Activated T-helper 1 cell treated with Interleukin-2 at 50 U/mL for 16 hours (primary cell): ENCODE measurements around the gene ZNF28.
"Not testable (repeated sequence)": the region's sequence is repeated elsewhere in the genome, so short reads cannot be mapped to it uniquely, and the experiment has no call there.

ENCODE experiments used
- DNase-seq: peaks from one replicate; pipeline ENCODE4 v3.0.0-alpha.2; 2020; ENCODE audit warnings: low read depth

Gene ZNF28

DNA sequence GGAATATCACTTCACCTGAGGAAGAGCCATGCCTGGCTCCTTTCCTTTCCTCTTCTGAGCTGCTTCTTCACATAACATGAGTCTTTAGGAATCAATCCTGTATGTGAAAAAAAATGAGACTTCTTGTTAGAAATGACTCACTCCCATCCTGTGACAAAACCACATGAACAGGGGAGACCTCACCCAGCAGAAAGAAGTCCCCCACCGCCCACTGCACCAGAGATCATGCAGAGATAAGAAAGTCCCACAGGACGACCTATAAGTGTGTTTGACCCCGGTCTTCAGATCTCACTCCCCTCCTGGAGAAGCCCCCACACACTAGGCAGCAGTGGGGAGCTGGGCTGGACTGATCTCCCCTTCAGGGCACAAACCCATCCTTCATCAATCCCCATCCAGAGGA, 42.6 kb downstream of the ZNF28 start:
- no peak for DNase-seq

DNA sequence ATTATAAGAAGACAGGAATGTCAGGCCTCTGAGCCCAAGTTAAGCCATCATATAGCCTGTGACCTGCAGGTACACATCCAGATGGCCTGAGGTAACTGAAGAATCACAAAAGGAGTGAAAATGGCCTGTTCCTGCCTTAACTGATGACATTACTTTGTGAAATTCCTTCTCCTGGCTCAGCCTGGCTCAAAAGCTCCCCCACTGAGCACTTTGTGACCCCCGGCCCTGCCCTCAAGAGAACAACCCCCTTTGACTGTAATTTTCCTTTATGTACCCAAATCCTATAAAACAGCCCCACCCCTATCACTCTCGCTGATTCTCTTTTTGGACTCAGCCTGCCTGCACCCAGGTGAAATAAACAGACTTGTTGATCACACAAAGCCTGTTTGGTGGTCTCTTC, 65.0 kb downstream of the ZNF28 start:
- DNase-seq = not testable (repeated sequence)

DNA sequence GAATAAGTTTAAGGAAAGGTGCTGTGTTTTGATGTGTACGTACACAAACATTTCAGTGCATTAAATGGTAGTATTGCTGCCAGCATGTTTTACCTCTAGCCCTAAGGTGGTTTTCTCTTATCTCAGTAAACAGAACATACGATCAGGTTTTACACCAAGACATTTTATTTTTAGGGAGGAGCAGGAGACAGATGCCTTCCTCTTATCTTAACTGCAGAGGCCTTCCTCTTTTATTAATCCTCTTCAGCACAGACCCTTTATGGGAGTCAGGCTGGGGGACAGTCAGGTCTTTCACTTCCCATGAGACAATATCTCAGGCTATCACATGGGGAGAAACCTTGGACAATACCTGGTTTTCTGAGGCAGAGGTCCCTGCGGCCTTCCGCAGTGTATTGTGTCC, 71.7 kb downstream of the ZNF28 start:
- no peak for DNase-seq

DNA sequence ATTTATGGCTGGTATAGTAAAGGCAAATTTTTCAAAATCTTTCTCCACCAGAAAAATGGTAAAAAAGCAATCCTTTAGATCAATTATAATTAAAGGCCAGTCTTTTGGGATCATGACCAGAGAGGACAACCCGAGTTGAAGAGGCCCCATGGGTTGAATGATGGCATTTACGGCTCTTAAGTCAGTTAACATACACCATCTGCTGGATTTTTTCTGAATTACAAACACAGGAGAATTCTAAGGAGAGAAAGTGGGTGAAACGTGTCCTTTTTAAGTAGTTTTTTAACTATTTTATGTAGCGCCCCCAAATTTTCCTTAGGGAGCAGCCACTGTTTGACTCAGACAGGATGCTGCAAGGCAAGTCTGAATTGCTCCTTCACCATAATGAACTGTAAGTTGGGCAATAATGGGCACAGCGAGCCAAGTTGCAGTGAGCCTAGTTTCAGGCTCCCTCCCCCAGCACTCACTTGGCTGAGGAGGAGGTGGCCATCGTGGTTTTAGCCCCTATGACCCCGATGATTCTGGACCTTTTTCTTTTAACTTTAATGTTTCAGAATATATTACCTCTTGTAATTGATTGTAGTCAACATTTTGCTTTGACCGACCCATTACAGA, 73.0 kb downstream of the ZNF28 start:
- DNase-seq = no peak
